ENCODE data around the gene NNAT.

NNAT gene

DNA sequence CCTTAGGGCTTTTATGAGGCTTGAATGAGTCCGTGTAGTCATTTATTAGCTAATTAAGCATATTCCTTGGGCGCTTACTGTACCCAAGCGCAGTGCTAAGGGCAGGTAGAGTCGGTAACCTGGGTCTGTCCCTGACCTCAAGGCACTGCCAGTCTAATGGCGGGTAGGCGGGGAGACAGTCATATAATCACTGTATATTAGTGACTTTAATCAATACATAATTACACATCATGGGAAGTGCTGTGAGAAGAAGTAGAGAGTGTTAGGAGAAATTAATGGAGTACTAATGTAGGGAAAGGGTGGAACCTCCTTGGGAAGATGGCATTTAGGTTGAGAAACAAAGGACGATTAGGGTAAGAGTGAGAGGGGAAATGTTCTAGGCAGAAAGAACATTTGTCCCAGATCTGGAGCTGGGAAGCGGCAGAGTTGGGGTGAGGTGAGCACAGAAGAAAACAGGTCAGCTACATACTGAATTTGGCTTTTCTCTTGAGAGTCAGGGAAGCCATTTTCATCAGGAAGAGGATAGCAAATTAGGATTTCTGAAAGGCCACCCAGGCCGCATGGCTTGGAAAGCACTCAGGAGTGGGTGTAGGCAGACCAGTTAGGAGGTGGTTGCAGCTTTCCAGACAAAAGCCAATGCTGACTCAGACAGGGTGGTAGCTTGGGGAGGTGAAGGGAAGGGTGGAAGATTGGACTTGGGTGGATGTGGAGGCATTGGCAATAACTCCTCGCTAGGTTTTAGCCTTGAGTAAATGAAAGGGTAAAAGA is 7.6 kb downstream of the NNAT start:
- no peak for TF ChIP-seq CTCF (IDR thresholded peaks at IDR 0.05; ENCODE audit: low read depth, low read length, missing control alignments)
- H3K4me3 ChIP-seq (replicated peaks; ENCODE audit: low read depth, low read length), result peak overlapping the region; percentile 99
- no peak for DNase-seq (ENCODE audit: extremely low read depth, low read depth)

DNA sequence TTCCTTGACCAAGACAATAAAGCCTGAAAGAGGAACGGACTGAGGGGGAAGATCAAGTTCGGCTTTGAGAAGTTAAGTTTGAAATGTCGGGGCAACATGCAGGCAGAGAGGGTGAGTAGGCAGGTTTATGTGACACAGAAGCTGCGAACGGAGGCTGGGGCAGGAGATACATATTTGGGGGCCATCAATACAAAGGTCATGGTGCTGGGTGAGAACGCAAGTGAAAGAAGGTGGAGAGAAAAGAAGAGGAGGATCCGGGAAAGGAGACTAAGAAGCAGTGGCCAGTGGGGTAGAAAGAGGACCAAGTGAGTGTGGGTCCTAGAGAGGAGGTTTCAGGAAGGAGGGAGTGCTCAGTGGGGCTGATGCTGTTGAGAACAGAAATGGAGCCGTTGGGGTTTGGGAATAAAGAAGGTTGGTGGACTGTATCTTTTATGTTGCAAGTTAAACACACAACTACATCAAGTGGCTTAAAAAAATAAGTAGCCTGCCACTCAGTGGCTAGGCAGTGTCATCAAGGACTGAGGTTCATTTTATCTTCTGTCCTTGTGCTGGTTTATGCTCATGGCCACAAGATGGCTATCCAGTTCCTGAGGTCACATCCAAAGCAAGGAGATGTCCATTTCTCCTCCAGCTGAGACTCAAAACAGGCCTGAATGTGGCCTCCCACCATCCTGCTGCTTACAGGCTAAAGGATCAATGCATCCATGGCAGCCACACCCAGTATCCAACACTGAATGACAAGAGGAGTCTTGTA is 8.3 kb downstream of the NNAT start:
- TF ChIP-seq CTCF (IDR thresholded peaks at IDR 0.05; ENCODE audit: low read depth, low read length, missing control alignments), result no peak
- DNase-seq (ENCODE audit: extremely low read depth, low read depth), result no peak
- no peak overlapping the region for H3K4me3 ChIP-seq (replicated peaks; ENCODE audit: low read depth, low read length)

DNA sequence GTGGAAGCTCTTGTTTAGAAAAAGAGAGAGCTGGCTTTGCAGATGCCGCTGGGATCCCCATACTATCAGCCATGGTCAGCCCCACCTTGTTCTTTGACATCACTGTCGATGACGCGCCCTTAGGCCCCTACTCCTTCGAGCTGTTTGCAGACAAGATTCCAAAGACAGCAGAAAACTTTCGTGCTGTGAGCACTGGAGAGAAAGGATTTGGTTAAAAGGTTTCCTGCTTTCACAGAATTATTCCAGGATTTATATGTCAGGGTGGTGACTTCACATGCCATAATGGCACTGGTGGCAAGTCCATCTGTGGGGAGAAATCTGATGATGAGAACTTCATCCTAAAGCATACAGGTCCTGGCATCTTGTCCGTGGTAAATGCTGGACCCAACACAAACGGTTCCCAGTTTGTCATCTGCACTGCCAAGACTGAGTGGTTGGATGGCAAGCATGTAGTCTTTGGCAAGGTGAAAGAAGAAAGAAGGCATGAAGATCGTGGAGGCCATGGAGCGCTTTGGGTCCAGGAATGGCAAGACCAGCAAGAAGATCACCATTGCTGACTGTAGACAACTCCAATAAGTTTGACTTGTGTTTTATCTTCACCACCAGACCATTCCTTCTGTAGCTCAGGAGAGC is 9.0 kb downstream of the NNAT start:
- H3K4me3 ChIP-seq (replicated peaks; ENCODE audit: low read depth, low read length), result no peak overlapping the region
- no peak for TF ChIP-seq CTCF (IDR thresholded peaks at IDR 0.05; ENCODE audit: low read depth, low read length, missing control alignments)
- DNase-seq (ENCODE audit: extremely low read depth, low read depth), result no peak

- TF ChIP-seq CTCF (IDR thresholded peaks at IDR 0.05; ENCODE audit: low read depth, low read length, missing control alignments), result no peak
- no peak for DNase-seq (ENCODE audit: extremely low read depth, low read depth)
- no peak overlapping the region for H3K4me3 ChIP-seq (replicated peaks; ENCODE audit: low read depth, low read length)
Measured at GRCh38 chr20:37530696-37531095, 9.6 kb downstream of the NNAT start.

GRCh38 chr20:37531856-37532255 is 10.8 kb downstream of the NNAT start:
- no peak for DNase-seq (ENCODE audit: extremely low read depth, low read depth)
- no peak for TF ChIP-seq CTCF (IDR thresholded peaks at IDR 0.05; ENCODE audit: low read depth, low read length, missing control alignments)
- H3K4me3 ChIP-seq (replicated peaks; ENCODE audit: low read depth, low read length), result no peak overlapping the region

DNA sequence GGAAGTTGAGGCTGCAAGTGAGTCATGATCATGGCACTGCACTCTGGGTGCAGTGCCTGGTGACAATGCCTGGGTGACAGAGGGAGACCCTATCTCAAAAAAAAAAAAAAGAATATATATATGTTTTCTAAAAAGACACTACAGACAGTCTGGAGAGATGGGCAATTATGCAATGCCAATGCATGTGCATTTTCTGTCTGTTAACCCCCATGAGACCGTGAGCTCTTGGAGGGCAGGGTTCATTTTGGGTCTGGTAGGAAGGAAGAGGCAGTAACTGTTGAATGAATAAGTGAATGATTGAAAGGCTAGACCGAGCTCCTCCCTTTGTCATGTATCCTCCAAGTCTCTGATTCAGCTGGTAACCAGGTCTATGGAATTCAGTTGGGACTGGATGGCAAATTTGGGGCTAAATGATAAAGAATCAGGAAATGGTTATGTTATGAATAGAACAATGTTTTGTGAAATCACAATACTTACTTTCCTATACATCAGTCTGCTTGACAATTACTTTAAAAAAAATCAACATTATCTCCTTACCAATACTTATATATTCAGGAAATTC is 12.2 kb downstream of the NNAT start:
- no peak overlapping the region for H3K4me3 ChIP-seq (replicated peaks; ENCODE audit: low read depth, low read length)
- no peak for TF ChIP-seq CTCF (IDR thresholded peaks at IDR 0.05; ENCODE audit: low read depth, low read length, missing control alignments)
- no peak for DNase-seq (ENCODE audit: extremely low read depth, low read depth)
